SKM-1 (cell line): ENCODE measurements around the gene MAX.

Experiments used
- DNase-seq: peaks from one replicate; lab custom pipeline; 2025; ENCODE audit not compliant: unreplicated experiment; lab: John Stamatoyannopoulos, UW

Gene MAX

DNA sequence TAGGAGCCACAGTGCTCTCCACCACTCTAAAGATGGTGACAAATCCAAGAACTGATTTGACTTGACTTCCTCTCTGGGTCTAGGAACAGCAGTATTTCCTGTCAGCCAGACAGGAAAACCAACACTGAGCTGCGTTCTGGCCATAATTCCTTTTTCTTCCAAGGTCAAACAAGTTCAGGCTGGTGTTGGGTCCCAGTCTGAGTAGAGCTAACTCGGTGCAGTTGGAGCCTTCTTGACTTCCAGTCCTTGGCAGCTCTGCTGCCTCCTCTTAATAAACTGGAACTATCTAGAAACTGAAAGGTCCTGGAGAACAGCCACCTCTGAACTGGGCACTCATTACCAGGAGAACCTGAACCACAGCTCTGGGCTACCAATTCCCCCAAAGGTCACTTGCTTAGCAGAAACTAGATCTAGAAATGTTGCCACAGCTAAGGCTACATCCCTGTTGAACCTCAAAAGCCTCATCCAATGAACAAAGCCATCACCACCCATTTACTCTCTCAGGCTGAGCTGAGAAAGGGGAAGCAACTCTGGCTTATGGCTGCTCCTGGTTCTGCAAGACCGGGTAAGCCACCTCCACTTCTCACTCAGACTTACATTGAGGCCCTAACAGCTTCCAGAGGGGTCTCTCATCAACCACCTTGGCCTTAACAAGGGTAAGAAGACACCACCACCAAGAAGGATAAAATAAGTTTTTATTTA is 27.7 kb downstream of the MAX start:
- DNase-seq = peak; percentile 46

DNA sequence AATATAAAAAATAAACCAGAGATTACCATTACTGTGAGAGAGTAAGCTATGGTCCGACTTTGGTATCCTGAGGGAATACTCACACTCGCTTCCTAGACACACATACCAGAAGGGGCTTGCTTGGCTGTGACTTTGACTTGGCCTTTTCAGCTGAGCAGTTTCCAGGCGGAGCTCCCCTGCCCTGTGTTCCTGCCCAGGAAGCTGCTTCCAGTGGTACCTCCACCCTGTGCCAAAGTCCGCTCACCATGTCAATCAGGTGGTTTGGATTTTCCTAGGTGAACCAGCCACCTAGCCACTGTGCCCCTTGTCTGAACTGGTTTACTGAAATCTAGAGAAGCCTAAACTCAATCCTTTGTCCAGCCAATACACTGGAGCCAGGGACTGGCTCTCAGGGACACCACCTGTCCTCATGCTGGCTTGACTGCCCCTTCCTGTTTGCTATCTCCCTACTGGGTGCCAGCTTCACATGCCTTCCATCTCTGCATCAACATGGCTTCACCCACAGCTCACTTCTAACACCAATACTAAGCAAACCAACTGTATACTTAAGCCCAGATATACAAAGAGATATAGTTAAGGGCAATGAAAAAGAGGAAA is 28.6 kb downstream of the MAX start:
- no peak for DNase-seq

DNA sequence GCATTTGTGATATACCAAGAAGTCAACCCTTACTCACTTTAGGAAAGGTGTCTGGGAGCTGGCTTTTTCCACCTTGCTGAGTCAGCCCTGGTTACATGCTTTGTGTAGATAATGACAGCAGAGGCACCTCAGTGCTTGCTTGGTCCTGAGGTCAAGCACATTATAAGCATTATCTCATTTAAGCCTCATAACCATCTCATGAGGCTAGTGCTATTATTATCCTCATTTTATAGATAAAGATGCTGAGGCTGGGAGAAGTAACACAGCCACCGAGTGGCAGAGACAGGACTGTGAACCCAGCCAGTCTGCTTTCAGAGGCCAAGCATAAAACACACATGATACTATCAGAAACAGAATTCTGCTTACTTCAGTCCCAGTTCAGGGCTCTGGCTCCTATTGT is 29.4 kb downstream of the MAX start:
- no peak for DNase-seq

DNA sequence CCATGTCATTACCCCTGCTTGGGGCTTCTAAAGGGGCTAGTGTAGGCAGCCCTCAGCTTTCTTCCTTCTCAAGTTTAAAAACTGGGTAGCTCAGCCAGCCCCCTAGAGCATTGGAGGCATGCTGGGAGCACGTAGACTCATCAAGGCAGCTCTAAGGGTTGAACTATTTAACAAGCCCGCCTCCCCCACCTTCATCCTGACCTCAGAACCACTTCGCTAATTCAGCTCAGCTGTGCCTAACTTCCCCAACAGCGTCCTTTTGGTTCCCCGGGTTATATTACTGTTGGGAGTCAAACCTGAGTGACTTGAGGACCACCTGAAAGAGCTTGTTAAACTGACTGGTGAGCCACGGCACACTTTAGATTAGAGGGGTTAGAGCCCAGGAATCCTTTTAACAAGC is 30.1 kb downstream of the MAX start:
- DNase-seq = no peak

DNA sequence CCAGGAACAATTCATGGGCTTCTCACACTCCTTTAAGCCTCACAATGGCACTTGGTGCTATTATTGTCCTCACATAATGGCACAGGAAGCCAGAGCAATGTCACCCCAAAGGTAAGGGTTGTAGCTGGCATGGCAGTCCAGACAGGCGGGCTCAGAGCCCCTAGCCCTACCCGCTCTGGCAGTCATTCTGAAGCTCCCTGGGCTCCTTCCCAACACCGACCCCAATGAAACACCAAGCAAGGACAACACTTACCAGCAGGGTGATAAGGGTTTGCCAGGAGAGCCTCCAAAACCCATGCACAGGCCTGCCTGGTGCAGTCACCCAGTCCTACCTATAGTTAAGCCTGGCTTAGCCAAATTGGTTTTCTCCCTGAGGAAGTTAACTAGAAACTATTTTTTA is 30.8 kb downstream of the MAX start:
- DNase-seq = no peak

DNA sequence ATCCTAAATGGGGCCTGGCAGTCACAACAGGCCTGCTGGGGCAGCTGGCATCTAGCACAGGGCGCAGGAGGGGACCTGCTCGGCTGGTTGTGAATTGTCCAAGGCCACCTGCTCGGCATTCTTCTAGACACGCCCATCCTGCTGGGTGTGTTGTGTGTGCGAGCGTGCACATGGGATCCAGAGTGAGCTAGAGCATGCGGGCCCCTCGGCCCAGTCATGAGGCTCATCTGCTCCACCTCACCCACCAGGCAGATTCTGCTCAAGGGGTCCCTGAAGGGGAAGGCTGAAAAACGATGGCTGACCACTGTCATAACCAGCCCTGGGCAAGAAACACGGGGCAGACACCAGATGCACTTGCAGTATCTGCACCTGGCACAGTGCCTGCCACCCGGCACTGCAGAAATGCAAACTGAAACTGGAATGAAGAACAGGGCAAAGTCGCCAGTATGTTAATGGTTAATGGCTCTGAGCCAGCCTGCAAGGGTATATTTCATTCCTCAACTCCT is 31.8 kb downstream of the MAX start:
- no peak for DNase-seq

DNA sequence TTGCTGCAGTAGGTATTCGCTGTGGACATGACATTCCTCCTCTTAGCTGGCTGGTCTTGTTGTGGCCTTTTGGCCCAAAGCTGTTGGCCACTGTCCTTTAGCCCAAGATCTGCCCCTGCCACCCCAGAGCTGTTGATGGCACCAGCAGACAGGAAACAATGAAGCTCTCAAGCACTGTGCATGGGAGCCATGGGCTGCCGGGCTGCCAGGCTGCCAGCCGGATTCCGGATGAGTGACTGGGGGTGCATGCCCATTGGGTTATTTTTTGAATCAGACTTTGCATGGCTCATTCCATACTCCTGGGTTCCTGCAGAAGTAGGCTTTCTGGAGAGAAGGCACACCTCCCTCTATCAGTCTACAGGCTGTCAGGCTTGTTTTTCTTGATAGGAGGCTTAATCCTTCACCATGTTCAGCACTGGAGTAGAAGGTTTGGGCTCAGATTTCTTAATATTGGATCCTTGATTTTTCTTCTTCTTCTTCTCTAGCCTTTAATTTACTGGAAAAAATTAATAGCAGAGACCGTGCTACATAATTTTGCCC is 32.4 kb downstream of the MAX start:
- DNase-seq = no peak

DNA sequence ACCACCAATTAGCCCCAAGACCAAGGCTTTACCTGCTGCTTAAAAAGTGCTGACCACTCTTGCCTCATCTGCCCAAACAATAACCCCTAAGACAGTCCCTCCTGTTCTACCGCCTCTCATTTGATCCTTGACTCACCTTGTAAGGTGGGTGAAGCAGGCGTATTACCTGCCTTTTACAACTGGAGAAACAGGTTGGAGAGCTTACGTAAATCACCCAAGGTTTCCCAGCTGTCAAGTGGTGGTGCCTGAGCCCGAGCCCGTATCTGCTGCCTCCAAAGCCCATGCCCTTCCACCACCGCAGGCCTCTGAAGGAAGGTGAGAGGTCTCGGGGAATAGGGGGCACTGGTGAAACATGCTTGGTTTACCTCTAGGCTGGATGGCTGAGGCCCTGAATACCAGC is 36.6 kb downstream of the MAX start:
- DNase-seq = no peak

DNA sequence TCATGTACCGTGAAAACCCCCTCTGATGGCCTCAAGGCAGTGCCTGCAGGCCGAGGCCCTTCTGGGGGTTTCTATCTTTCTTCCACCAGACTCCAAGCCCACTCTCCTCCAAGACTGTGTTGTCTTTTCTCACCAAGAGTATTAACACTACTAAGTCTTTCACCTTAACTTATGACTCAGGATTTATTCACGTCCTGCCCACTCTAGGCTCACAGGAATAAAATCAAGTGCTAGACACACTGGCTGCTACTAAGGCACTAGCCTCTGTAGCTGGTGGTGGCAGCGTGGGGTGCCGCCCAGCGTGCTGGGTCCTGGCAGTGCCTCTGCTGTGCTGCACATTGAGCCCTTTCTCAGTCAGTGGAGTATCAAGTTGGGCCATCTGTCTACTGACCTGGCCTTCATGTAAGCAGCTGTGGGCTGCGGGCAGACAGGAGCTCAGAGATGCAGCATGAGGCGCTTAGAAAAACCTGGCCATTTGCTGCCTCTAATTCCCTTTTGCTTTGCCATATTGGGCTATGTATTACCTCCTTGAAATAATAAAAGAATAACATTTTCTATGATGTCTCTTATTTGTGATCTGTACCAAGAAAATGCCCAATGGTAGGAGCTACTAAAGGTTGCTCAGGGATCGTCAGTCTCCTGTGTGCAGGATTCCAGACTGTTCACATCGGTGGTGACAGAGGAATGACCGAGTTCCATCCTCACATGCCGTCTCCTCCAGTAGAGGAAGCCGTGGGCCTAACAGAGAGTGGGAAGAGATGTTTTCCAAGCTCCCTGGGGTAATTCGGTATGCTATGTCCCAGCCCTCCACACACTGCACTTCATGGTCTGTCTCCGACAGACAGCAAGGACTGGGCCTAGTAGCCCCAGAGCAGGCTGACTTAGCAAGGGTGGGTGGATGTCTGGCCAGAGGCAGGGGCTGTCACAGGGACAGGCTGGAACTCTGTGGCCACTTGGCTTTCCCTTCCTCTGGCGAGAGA is 39.9 kb downstream of the MAX start:
- no peak for DNase-seq

DNA sequence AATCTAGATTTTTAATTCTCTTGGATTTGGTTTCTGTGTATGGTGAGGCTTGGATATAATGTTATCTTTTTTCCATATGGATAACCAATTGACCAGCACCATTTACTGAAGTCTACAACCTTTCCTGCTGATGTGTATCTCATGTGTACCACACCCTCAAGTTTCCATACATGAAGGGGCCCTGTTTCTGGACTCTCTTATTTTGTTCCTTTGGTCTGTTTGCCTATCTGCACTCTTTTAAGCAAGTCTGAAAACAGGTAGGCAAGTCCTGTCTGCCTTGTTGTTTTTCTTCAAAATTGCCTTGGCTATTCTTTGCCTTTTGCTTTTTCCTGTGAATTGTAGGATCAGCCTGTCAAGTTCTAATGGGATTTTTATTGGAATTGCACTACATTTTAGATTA is 44.6 kb downstream of the MAX start:
- no peak for DNase-seq

DNA sequence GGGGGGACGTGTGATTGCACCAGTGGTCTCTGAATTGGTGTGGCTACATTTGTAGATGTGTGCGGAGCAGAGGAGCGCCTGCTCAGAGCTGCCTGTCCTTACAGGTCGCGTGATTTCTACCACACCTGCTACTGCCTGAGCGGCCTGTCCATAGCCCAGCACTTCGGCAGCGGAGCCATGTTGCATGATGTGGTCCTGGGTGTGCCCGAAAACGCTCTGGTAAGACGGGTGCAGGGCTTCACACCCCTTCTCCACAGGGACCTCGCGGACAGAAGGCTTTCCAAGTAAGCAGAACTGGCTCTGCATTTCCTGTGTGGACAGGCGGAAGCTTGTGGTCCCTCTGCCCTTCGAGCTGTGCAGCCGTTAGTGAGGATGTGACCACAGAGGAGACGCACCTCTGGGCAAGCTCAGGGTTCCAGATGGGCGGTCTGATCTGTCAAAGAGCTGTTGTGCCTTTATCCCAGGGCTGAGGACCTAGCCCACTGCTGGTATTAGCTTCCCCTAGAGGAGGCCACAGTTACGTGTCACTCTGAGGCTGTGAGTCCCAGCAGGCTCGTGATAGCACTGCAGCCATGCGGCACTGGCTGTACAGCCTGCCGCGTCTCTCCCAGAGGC is 47.7 kb downstream of the MAX start:
- peak; percentile 48 for DNase-seq

DNA sequence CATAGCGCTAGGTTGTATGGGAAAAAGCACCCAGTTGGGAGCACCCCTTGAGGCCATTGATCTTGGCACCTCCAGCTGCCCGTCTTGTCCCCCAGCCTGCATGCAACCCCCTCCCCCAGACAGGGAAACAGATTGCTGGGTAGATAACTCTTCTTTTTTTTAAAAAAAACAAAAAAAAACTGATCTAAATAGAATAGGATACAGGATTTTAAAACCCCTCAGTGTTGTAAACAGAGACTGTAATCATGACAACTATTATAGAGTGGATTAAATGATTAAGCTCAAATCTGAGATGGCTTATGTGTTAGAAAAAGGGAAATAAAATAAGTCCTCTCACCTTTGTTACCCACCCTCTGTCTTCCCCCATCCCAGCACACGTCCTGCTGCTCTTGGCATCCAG is 48.9 kb downstream of the MAX start:
- no peak for DNase-seq

DNA sequence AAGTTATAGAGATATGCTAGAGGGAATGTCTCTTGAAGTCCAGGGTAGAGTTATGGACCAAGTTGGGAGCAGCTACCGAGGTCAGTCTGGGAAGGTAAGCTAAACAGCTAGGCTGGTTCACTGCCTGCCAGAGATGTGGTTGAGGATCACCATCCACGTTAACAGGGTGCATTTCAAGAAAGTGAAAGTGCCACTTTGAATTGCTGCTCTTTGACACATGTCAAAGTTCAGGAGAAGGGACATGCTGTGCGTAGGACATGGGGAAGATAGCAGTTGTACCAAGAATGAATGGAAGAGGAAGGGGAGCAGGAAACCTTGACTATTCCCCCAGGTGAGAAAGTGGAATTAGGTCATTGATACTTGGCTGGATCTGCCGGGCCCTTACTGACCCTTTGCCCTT is 49.5 kb downstream of the MAX start:
- no peak for DNase-seq

DNA sequence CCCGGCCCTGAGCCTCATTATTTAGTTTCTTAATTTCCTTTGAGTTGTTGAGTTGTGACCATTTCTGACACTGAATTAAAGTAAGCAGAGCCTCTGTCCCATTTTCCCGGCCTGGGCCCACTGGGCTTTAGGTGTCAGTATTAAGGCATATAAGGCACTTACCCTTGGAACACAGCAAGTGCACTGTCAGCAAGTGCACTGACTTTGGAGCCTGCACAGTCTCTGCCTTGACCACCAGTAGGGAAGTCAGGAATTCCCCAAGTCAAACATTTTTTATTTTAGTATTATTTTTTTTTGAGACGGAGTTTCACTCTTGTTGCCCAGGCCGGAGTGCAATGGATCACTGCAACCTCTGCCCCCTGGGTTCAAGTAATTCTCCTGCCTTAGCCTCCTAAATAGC is 56.6 kb downstream of the MAX start:
- no peak for DNase-seq

DNA sequence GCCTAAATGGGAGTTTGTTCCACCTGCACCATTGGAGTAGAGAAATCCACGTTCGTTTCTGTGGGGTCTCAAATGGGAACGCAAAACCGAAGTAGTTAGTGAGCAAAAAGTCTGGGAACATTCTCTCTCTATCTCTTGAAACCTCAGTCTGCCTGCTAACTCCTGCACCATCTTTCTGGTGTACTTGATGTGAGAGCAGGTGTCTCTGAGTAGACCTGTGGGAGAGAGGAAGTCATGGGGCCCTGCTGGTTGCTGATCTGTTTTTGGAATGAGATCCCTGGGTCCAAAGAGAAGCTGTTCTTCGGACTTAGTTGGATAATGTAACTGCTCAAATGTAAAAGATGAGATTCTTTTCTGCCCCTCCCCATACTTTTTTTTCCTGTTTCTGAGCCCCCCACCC is 57.3 kb downstream of the MAX start:
- DNase-seq = no peak

DNA sequence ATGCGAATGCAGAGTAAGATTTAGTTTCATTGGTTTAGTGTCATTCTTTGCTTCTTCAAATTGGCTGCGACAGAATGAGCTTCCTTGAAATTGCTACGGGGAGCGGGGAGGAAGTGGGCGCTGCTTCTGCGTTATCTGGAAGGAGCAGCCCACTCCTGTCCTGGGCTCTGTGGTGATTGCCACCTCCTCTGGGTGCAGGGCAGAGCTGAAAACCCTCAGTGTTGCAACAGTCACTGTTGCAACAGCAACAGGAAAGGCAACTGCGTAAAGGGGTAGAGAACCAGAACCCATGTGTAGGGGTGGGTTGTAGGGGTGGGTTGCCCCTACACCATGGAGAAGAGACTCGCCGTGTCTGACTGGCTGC is 57.7 kb downstream of the MAX start:
- peak; percentile 56 for DNase-seq

DNA sequence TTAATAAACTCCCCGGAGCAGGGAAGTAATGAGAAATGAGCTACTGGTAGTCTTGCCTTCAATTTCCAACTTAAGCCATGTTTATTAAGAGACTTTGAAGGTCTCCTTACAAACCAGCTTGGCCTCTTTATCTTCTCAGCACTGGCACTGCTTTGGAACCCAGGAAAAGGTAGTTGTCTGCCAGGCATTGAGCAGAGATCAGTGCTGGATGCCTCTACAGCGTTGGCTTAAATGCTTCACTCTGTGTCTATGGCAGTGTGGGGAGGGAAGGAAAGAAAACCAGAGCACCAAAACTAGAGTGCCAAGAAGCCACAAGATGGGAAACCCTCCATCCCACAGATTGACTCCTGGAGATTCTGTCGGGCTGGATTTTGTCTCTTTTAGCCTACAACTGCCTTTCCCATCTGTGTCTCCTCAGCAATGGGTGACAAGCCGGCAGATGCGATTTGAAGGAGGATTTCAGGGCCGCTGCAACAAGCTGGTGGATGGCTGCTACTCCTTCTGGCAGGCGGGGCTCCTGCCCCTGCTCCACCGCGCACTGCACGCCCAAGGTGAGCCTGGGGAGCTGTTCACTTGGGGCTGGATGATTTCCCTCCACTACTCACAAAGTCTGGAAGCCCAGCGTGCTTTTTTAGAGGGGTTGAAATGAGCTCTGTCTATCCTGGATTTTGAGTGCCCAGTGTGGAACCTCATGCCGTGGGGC is 58.3 kb downstream of the MAX start:
- DNase-seq = no peak

DNA sequence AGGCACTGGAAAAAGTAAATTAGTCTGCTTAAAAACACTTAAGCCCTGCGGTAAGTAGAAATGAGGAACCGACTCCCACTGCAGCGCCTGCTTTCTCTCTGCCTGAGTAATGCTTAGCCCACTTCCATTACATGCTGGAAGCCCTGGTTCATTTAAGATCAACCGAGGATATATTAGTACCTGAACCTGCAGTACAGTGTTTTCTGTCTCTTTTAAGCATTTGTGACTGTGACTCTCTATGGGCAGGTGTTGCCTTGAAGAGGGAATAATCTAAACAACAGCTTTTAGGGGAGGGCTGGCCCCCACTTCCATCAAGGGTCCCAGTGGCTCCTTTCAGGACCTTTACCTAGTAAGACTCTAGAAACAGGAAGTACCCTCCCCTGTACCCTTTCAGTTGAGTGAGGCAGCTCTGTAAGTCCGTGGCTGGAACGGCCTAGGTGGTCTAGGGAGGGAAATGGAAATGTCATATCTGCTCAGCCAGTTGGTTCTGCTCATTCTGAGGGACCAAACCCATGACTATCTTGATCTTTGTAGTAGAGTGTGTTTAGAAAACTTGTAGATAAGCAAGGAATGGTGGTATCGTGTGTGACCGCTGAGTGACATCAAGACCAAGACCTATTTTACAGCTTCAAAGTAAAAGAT is 59.5 kb downstream of the MAX start:
- DNase-seq = peak; percentile 52

DNA sequence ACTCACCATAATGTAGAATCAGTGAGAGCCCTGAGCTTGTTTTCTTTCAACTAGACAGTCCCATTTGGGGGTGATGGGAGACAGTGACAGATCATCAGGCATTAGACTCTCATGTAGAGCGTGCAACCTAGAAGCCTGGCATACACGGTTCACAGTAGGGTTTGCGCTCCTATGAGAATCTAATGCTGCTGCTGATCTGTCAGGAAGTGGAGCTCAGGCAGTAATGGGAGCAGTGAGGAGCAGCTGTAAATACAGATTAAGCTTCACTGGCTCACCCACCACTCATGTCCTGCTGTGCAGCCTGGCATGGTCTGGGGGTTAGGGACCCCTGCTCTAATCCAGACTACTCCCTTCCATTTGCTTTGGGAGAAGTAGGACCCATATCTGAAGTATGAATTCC is 60.0 kb downstream of the MAX start:
- DNase-seq = peak; percentile 29

DNA sequence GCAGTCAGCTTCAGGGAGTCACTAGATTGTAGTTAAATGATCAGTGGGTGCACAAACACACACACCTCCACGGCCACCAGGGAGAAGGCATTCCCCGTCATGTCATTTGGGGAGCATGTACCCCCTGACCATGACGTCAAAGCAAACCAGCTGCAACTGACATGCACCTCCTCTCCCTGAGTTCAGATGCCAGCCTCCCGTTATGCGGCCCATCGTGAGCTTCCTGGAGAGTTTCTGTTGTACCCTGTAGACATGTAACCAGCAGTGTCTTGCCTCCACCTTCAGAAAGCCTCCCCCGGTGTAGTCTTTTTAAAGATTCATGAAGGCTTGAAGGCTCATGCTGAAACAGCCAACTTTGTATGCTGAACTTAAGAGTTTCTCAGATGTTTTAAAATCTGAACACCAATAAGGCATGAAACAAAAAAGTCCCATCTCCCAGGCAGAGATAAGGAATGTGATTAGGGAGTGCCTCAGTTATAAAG is 60.8 kb downstream of the MAX start:
- no peak for DNase-seq
